Adrenal gland (tissue), 5 donors: ENCODE measurements around the gene C3orf22.

ENCODE experiments used
- POLR2A ChIP-seq, 2 donors: fragments of 450-650 bp; IDR thresholded peaks; one replicate each; pipeline ENCODE4 v1.6.1; 2017; ENCODE audit warnings: antibody characterized with exemption in 2 of 2, mild to moderate bottlenecking in 2 of 2, moderate library complexity in 1 of 2
- TF ChIP-seq, protein P1 (sequence below), 6 experiments: fragments of 450-650 bp in 4 of 6; fragments of 200-600 bp in 2 of 6; sonication (generic) in 1 of 6; IDR thresholded peaks; 1 replicate in 5 of 6; 2 replicates in 1 of 6; pipeline versions ENCODE4 v1.5.1 to v1.8.0; 2016 to 2021; ENCODE audit warnings: antibody characterized with exemption in 6 of 6, mild to moderate bottlenecking in 2 of 6, moderate library complexity in 1 of 6
- donor health status: DM: no; HTN: no; CAD: no.

DNA sequence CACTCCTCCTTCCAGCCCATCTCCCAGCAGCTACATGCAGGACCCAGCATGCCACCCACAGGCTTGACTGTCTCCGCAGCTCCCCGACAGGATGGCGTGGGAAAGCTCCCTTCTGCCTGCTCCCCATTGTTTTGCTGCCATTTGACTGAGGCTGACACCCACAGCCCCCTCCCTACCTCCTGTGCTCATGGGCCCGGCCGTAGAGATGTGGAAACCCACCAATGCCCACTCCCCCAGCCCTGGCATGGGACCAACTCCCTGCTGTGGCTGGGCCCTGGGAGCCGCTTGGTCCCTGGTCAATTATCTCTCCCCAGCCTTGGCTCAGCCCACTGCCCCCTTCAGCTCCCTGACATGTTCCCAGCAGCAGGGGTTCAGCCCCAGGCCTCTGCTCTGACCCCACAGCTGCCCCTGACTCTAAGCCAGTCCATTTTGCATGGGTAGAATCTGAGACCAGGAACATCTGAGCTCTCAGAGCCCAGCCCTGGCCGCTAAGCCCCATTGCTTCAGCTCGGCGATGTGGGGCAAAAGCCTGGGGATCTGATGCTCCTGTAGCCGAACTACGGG, 8.2 kb downstream of the C3orf22 start:
- no peak for TF ChIP-seq POLR2A (IDR thresholded peaks at IDR 0.05)
- TF ChIP-seq, protein P1, sequence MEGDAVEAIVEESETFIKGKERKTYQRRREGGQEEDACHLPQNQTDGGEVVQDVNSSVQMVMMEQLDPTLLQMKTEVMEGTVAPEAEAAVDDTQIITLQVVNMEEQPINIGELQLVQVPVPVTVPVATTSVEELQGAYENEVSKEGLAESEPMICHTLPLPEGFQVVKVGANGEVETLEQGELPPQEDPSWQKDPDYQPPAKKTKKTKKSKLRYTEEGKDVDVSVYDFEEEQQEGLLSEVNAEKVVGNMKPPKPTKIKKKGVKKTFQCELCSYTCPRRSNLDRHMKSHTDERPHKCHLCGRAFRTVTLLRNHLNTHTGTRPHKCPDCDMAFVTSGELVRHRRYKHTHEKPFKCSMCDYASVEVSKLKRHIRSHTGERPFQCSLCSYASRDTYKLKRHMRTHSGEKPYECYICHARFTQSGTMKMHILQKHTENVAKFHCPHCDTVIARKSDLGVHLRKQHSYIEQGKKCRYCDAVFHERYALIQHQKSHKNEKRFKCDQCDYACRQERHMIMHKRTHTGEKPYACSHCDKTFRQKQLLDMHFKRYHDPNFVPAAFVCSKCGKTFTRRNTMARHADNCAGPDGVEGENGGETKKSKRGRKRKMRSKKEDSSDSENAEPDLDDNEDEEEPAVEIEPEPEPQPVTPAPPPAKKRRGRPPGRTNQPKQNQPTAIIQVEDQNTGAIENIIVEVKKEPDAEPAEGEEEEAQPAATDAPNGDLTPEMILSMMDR (IDR thresholded peaks at IDR 0.05): no peak
